Type B pancreatic cell (in vitro differentiated cells): ENCODE data around the gene ZNF821. TPM values are rescaled to one million over a fixed set of nuclear protein-coding genes. Genes with fewer than 3 reads are reported as not detected.

Source experiments
- DNase-seq: peaks from one replicate; pipeline ENCODE4 v3.0.0; 2021; ENCODE audit warnings: mixed read lengths; ENCODE audit not compliant: unreplicated experiment; ENCODE audit errors: extremely low spot score
- H3K27ac Mint-ChIP-seq: 2 replicates; pipeline ENCODE4 v1.8.0; 2021; ENCODE audit warnings: mild to moderate bottlenecking, mixed read lengths
- H3K27me3 Mint-ChIP-seq: 2 replicates; pipeline ENCODE4 v1.8.0; 2021; ENCODE audit warnings: mixed read lengths
- H3K36me3 Mint-ChIP-seq: 2 replicates; pipeline ENCODE4 v1.8.0; 2021; ENCODE audit warnings: mixed read lengths
- H3K4me1 Mint-ChIP-seq: one replicate; pipeline ENCODE4 v1.8.0; 2021; ENCODE audit warnings: mixed read lengths; ENCODE audit not compliant: unreplicated experiment
- H3K4me3 Mint-ChIP-seq: 2 replicates; pipeline ENCODE4 v1.8.0; 2021; ENCODE audit warnings: mild to moderate bottlenecking, mixed read lengths
- H3K9me3 Mint-ChIP-seq: 2 replicates; pipeline ENCODE4 v1.8.0; 2021; ENCODE audit warnings: mixed read lengths
- total RNA-seq: library from RNA; stranded (reverse); gene quantifications from 2 replicates; pipeline ENCODE4 v1.2.1, GENCODE V29; 2021; ENCODE audit warnings: low replicate concordance
- TF ChIP-seq, protein P1 (sequence below): fragments of 200-600 bp; sonication (generic); conservative IDR thresholded peaks from 2 replicates; pipeline ENCODE4 v1.5.0; 2021; ENCODE audit warnings: antibody characterized with exemption, mild to moderate bottlenecking

The ZNF821 gene
- total RNA-seq, 1 donor from 2014 or later = 18.5 TPM

DNA sequence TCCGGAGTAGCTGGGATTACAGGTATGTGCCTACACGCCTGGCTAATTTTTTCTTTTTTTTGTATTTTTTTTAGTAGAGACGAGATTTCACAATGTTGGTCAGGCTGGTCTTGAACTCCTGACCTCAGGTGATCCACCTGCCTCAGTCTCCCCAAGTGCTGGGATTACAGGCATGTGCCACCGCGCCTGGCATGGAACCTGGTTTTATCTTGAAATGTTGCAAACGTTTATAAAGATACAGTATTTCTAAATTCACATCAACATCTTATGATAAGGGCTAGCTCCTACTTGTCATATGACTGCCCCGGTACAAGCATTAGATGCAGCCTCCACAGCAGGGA lies 9.9 kb upstream of the ZNF821 start:
- TF ChIP-seq, protein P1, sequence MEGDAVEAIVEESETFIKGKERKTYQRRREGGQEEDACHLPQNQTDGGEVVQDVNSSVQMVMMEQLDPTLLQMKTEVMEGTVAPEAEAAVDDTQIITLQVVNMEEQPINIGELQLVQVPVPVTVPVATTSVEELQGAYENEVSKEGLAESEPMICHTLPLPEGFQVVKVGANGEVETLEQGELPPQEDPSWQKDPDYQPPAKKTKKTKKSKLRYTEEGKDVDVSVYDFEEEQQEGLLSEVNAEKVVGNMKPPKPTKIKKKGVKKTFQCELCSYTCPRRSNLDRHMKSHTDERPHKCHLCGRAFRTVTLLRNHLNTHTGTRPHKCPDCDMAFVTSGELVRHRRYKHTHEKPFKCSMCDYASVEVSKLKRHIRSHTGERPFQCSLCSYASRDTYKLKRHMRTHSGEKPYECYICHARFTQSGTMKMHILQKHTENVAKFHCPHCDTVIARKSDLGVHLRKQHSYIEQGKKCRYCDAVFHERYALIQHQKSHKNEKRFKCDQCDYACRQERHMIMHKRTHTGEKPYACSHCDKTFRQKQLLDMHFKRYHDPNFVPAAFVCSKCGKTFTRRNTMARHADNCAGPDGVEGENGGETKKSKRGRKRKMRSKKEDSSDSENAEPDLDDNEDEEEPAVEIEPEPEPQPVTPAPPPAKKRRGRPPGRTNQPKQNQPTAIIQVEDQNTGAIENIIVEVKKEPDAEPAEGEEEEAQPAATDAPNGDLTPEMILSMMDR = no peak
- Mint-ChIP-seq H3K4me3 (peak overlapping the region; percentile 97), H3K36me3 (peaks cover 4% of the 10 kb centered on the region), H3K27ac (peak overlapping the region; percentile 99), H3K4me1 (peaks cover 11% of the 10 kb centered on the region), H3K9me3 (no peaks in the 10 kb centered on the region), H3K27me3 (no peaks in the 10 kb centered on the region)
- no peak for DNase-seq

DNA sequence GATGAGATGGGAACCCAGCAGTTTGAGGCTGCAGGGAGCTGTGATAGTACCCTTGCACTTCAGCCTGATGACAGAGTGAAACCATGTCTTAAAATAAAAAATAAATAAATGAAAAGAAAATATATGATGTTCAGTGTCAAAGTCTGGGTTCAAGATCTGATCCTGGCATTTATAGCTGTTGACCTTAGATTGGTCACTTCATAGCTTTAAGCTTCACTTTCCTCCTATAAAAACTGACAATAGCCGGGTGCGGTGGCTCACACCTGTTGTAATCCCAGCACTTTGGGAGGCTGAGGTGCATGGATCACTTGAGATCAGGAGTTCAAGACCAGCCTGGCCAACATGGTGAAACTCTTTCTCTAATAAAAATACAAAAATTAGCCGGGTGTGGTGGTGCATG lies 5.2 kb upstream of the ZNF821 start:
- peaks cover 8% of the 10 kb centered on the region for H3K4me1 Mint-ChIP-seq

DNA sequence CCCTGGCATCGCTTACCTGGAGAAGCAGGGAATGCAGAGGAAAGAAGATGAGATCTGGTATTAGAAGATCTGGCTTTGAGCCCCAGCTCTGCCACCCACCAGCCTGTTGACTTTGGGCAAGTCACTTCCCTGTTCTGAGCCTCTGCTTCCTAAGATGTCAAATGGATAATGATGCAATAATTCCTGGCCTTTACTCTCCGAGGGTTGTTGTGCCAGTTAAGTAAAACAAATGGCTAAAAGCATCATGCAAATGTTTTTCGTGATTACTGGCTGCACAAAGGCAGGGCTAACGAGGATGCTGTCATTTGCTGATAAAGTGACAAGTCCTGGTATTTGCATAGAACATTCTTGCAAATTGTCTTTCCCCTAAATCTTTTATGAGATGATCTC lies 1.3 kb upstream of the ZNF821 start:
- Mint-ChIP-seq H3K4me1 (peaks cover 15% of the 10 kb centered on the region), H3K27ac (peak overlapping the region; percentile 74), H3K27me3 (no peaks in the 10 kb centered on the region), H3K9me3 (no peaks in the 10 kb centered on the region), H3K4me3 (peak overlapping the region; percentile 95), H3K36me3 (no peaks in the 10 kb centered on the region)
- TF ChIP-seq, protein P1 = no peak
- no peak for DNase-seq

More for the DNA sequence above, 5.2 kb upstream of the ZNF821 start:
- Mint-ChIP-seq H3K9me3 (no peaks in the 10 kb centered on the region), H3K27me3 (no peaks in the 10 kb centered on the region), H3K4me3 (no peak overlapping the region), H3K27ac (no peak overlapping the region), H3K36me3 (no peaks in the 10 kb centered on the region)
- DNase-seq = no peak
- TF ChIP-seq, protein P1 = no peak

DNA sequence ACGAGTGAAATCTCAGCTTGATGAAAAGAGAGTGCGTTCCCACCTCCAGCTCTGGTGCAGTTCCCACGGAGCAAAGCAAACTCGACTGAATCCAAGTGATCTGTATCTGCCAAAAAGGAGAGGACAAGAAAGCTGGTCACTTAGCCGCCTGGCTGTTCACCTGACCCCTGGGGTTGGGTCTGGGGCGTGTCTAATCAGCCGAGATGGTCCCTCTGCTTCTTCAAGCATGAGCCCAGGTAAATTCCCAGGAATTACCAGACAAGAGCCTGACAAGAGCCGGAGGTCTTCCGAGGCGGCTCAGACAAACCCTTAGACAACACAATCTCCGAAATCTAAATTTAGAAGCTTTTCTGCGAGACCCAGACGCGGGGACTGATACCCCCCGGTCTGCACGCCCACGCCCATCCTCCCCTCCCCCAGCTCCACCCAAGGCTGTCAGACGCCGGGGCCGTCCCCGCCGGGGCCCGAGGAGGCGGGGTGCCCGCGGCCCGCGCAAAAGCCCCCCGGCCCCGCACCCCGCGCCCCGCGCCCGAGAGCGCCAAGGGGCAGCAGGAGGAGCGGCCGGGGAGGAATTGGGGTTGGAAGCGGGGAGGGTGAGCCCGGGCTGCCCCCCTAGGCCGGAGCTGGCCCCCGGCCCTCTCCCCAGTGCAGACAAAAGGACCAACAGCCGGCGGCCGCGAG lies 674 bp downstream of the ZNF821 start:
- DNase-seq = peak; percentile 70
- TF ChIP-seq, protein P1 = peak; percentile 73
- Mint-ChIP-seq H3K4me3 (peak overlapping the region; percentile 87), H3K27ac (peak overlapping the region; percentile 81), H3K36me3 (peaks cover 7% of the 10 kb centered on the region), H3K4me1 (peaks cover 15% of the 10 kb centered on the region), H3K27me3 (no peaks in the 10 kb centered on the region), H3K9me3 (no peaks in the 10 kb centered on the region)

DNA sequence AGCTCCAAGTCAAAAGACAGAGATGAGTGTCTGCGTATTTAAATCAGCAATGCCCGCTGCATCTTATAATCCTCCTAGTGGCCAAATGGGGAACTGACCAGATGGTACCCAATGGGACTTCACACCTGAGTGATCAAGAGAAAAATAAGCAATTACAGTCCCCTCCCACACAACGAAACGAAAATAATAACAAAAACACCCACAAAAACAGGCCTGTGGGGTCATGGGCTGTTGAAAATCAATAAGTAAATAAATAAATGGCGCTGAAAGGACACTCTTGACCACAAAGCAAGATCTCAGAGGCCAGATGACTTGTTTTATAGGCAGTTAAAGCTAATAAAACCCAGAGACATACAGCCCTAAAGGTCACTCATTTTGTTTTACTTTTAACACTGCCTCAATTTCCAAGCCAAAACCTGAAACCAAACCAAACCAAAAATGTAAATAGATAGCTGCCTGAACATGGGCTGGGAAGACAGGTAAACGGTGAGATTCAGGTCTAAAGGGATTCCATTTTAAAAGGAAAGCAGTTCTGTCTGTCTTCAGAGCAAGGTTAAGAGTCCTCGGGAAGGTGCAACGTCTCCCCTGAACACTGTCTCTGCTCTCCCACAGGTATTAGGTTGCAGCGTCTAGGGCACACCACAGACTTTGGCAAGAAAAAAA lies 1.3 kb downstream of the ZNF821 start:
- no peaks in the 10 kb centered on the region for H3K27me3 Mint-ChIP-seq
- peak overlapping the region; percentile 87 for H3K4me3 Mint-ChIP-seq
- H3K27ac Mint-ChIP-seq = peak overlapping the region; percentile 81
- peaks cover 7% of the 10 kb centered on the region for H3K36me3 Mint-ChIP-seq
- no peak for DNase-seq
- TF ChIP-seq, protein P1 = peak; percentile 90
- H3K4me1 Mint-ChIP-seq = peaks cover 15% of the 10 kb centered on the region
- no peaks in the 10 kb centered on the region for H3K9me3 Mint-ChIP-seq
